Measurements from ENCODE around the gene ACMSD.

DNA sequence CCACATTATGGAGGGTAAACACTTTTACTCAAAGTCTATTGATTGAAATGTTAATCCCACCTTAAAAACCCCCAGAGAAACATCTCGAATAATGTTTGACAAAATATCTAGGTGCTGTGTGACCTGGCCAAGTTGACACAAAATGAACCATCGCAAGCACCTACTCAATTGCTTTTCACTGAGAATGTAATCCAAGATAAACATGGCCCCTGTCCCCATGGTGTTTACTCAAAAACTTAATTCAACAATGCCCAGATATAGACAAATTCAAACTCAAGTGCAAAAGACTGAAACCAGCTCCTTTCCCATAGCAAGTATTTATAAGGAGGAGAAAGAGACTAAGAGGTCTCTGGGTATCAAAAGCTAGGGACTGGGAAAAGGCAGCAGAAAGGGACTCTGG is 15.0 kb upstream of the ACMSD start:
- TF ChIP-seq, protein P1, sequence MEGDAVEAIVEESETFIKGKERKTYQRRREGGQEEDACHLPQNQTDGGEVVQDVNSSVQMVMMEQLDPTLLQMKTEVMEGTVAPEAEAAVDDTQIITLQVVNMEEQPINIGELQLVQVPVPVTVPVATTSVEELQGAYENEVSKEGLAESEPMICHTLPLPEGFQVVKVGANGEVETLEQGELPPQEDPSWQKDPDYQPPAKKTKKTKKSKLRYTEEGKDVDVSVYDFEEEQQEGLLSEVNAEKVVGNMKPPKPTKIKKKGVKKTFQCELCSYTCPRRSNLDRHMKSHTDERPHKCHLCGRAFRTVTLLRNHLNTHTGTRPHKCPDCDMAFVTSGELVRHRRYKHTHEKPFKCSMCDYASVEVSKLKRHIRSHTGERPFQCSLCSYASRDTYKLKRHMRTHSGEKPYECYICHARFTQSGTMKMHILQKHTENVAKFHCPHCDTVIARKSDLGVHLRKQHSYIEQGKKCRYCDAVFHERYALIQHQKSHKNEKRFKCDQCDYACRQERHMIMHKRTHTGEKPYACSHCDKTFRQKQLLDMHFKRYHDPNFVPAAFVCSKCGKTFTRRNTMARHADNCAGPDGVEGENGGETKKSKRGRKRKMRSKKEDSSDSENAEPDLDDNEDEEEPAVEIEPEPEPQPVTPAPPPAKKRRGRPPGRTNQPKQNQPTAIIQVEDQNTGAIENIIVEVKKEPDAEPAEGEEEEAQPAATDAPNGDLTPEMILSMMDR (IDR thresholded peaks at IDR 0.05): no peak
- TF ChIP-seq POLR2A (IDR thresholded peaks at IDR 0.05): no peak
